GM12878 (cell line): Measurements from ENCODE around the gene USH1C. TPM values are rescaled to one million over a fixed set of nuclear protein-coding genes. Genes with fewer than 3 reads are reported as not detected.

Experiments used
- ATAC-seq: fragments of 200-7000 bp; cut with Tn5 transposase; 3 replicates; pipeline ENCODE4 v1.9.1; 2020; ENCODE audit warnings: mild to moderate bottlenecking, moderate library complexity
- BruUV-seq: library from RNA; stranded (reverse); fragments of 400-500 nt; replicated peaks from 2 replicates; lab custom pipeline; 2021; lab: Mats Ljungman, UMichigan
- CTCF ChIA-PET: fragments of 300-600 bp; sonication (Branson Sonifier 250); formaldehyde crosslinking; extraction: SDS; loops from one replicate; lab custom pipeline; 2021; ENCODE audit warnings: inconsistent platforms; lab: Yijun Ruan, JAX
- POLR2A ChIA-PET: fragments of 350-600 bp; formaldehyde crosslinking; extraction: SDS; loops from one replicate; lab custom pipeline; 2021; ENCODE audit warnings: inconsistent platforms; lab: Charles Lee
- RAD21 ChIA-PET: fragments of 300-600 bp; sonication (Branson Sonifier 250); formaldehyde crosslinking; loops from one replicate; lab custom pipeline; 2023; ENCODE audit warnings: antibody characterized with exemption; ENCODE audit not compliant: unreplicated experiment; lab: Charles Lee
- SMC1A ChIA-PET: fragments of 300-600 bp; sonication (Branson Sonifier 250); formaldehyde crosslinking; loops from one replicate; lab custom pipeline; 2023; ENCODE audit not compliant: unreplicated experiment, uncharacterized antibody; lab: Charles Lee
- DNase-seq: peaks from one replicate; pipeline ENCODE4 v3.0.0-alpha.2; 2011; ENCODE audit warnings: low read depth, low spot score
- FAIRE-seq: peaks from 3 replicates; lab custom pipeline; 2011; peaks lifted over from hg19 to GRCh38; lab: Jason Lieb, UNC
- H2AFZ ChIP-seq: 2 replicates; pipeline ENCODE4 v1.6.0; 2011; ENCODE audit warnings: low read depth, low read length, control low read depth; ENCODE audit not compliant: control insufficient read depth
- H3K27ac ChIP-seq: 2 replicates; pipeline ENCODE4 v1.5.1; 2011; ENCODE audit warnings: control low read depth; ENCODE audit not compliant: control insufficient read depth, insufficient read depth
- H3K27me3 ChIP-seq, 2 experiments: replicated peaks in 1 of 2; 2 replicates each; pipeline versions ENCODE4 v1.6.0 to v1.6.1; 2011; ENCODE audit warnings: low read length in 1 of 2; ENCODE audit not compliant: control insufficient read depth in 2 of 2, insufficient read depth in 2 of 2
- H3K36me3 ChIP-seq, 2 experiments: 2 replicates each; pipeline ENCODE4 v1.5.1; 2011; ENCODE audit warnings: low read length in 1 of 2; ENCODE audit not compliant: control insufficient read depth in 2 of 2, insufficient read depth in 2 of 2
- H3K4me1 ChIP-seq: 2 replicates; pipeline ENCODE4 v1.6.1; 2011; ENCODE audit warnings: mild to moderate bottlenecking, low read length, moderate library complexity, mixed read lengths; ENCODE audit not compliant: control insufficient read depth, insufficient read depth
- H3K4me2 ChIP-seq: 2 replicates; pipeline ENCODE4 v1.6.0; 2011; ENCODE audit warnings: control low read depth; ENCODE audit not compliant: control insufficient read depth, insufficient read depth
- H3K4me3 ChIP-seq: fragments of 200-600 bp; sonication (generic); 2 replicates; pipeline ENCODE4 v1.5.1; 2016
- H3K79me2 ChIP-seq: 2 replicates; pipeline ENCODE4 v1.6.0; 2011; ENCODE audit warnings: low read length; ENCODE audit not compliant: control insufficient read depth, insufficient read depth
- H3K9ac ChIP-seq: 2 replicates; pipeline ENCODE4 v1.8.0; 2011; ENCODE audit warnings: low read length, control low read depth, mixed read lengths; ENCODE audit not compliant: control insufficient read depth, insufficient read depth
- H3K9me3 ChIP-seq: replicated peaks from 3 replicates; pipeline ENCODE4 v1.5.1; 2011; ENCODE audit warnings: mild to moderate bottlenecking, low read length; ENCODE audit not compliant: control insufficient read depth, insufficient read depth
- H4K20me1 ChIP-seq: 2 replicates; pipeline ENCODE4 v1.6.0; 2011; ENCODE audit not compliant: control insufficient read depth, insufficient read depth
- BRCA1 ChIP-seq: IDR thresholded peaks from 2 replicates; pipeline ENCODE4 v1.6.1; 2011; ENCODE audit warnings: low read depth, low read length, improper control_type of control experiment
- CEBPB ChIP-seq, 2 experiments: fragments of 150-350 bp in 1 of 2; IDR thresholded peaks; 2 replicates each; pipeline ENCODE4 v1.6.1; 2012 to 2014; ENCODE audit warnings: low read depth in 2 of 2, low read length in 2 of 2, borderline replicate concordance in 1 of 2, inconsistent platforms in 1 of 2
- KAT2A ChIP-seq: conservative IDR thresholded peaks from 2 replicates; pipeline ENCODE4 v1.6.1; 2011; ENCODE audit warnings: low read depth, low read length; ENCODE audit not compliant: control insufficient read depth
- NR2C1 ChIP-seq: fragments of 450-650 bp; IDR thresholded peaks from 2 replicates; pipeline ENCODE4 v1.6.1; 2017; ENCODE audit warnings: antibody characterized with exemption, mild to moderate bottlenecking, moderate library complexity
- RCOR1 ChIP-seq: conservative IDR thresholded peaks from 2 replicates; pipeline ENCODE4 v1.6.1; 2012; ENCODE audit warnings: low read depth, low read length, improper control_type of control experiment
- RFX5 ChIP-seq: IDR thresholded peaks from 2 replicates; pipeline ENCODE4 v1.6.1; 2011; ENCODE audit warnings: low read depth, low read length, improper control_type of control experiment
- TAF1 ChIP-seq: IDR thresholded peaks from 2 replicates; pipeline ENCODE4 v1.6.1; 2011; ENCODE audit warnings: mild to moderate bottlenecking, low read depth, low read length, borderline replicate concordance
- WGBS: methylation state at CpG from one replicate; pipeline ENCODE4 v1.1.6; 2016; ENCODE audit warnings: low lambda C conversion rate; ENCODE audit not compliant: insufficient replicate concordance, insufficient coverage; ENCODE audit errors: missing lambda C conversion rate; 5-methylcytosine and 5-hydroxymethylcytosine counted together
- in situ Hi-C: fragments of 300-500 bp; cut with MboI; formaldehyde crosslinking; loops from 9 replicates; pipeline ENCODE4 v1.14.3; 2018; ENCODE audit warnings: mixed read lengths
- intact Hi-C: fragments of 100-400 bp; cut with micrococcal nuclease; formaldehyde crosslinking; loops from one replicate; pipeline ENCODE4 v1.14.2; 2022; ENCODE audit not compliant: unreplicated experiment
- polyA plus RNA-seq, 11 experiments: library from polyadenylated mRNA; depleted of rRNA in 4 of 11; unstranded in 6 of 11; stranded (reverse) in 5 of 11; fragments of >200 nt; fragmentation: Nextera tagmentation in 4 of 11; fragmentation: Illumina TruSeq in 1 of 11; extraction: Ambion mirVana in 4 of 11; extraction: Trizol in 1 of 11; gene quantifications; 1 replicate in 1 of 11; 2 replicates in 10 of 11; pipeline versions ENCODE4 v1.2.1 to v1.2.3, GENCODE V29; 2011 to 2016; ENCODE audit warnings: inconsistent platforms in 2 of 11, missing spikeins in 2 of 11, low read depth in 1 of 11
- total RNA-seq, 4 experiments: library from RNA; depleted of rRNA in 3 of 4; stranded (reverse); fragments of >200 nt in 3 of 4; fragmentation: Illumina TruSeq in 1 of 4; extraction: Trizol in 1 of 4; gene quantifications; 2 replicates each; pipeline versions ENCODE4 v1.2.1 to v1.2.3, GENCODE V29; 2013 to 2021
- TF ChIP-seq, protein P1 (sequence below): fragments of 450-650 bp; IDR thresholded peaks from 2 replicates; pipeline ENCODE4 v1.6.1; 2016; ENCODE audit warnings: mild to moderate bottlenecking
- TF ChIP-seq, protein P2 (sequence below): fragments of 450-650 bp; IDR thresholded peaks from 2 replicates; pipeline ENCODE4 v1.6.1; 2017; ENCODE audit warnings: mild to moderate bottlenecking
- TF ChIP-seq, protein P3 (sequence below): fragments of 450-650 bp; IDR thresholded peaks from 2 replicates; pipeline ENCODE4 v1.6.1; 2017; ENCODE audit warnings: mild to moderate bottlenecking, moderate library complexity
- TF ChIP-seq, protein P4 (sequence below): IDR thresholded peaks from 2 replicates; pipeline ENCODE4 v1.6.1; 2011; ENCODE audit warnings: mild to moderate bottlenecking, low read depth, low read length, moderate library complexity; ENCODE audit not compliant: insufficient replicate concordance

Gene USH1C
- total and polyA plus RNA-seq, 10 of the 15 experiments (the other 5 are each of a cell fraction or from before 2014, with no cell fraction given) = not detected

- ATAC-seq (no peak), FAIRE-seq (no peak), DNase-seq (no peak)
- no peaks in the 10 kb centered on the region for H3K79me2 ChIP-seq
- no peak for TF ChIP-seq BRCA1
- TF ChIP-seq RFX5 = no peak
- TF ChIP-seq, protein P1, sequence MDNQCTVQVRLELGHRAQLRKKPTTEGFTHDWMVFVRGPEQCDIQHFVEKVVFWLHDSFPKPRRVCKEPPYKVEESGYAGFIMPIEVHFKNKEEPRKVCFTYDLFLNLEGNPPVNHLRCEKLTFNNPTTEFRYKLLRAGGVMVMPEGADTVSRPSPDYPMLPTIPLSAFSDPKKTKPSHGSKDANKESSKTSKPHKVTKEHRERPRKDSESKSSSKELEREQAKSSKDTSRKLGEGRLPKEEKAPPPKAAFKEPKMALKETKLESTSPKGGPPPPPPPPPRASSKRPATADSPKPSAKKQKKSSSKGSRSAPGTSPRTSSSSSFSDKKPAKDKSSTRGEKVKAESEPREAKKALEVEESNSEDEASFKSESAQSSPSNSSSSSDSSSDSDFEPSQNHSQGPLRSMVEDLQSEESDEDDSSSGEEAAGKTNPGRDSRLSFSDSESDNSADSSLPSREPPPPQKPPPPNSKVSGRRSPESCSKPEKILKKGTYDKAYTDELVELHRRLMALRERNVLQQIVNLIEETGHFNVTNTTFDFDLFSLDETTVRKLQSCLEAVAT = no peak
- no peak for TF ChIP-seq TAF1
- TF ChIP-seq KAT2A = no peak
- TF ChIP-seq, protein P2, sequence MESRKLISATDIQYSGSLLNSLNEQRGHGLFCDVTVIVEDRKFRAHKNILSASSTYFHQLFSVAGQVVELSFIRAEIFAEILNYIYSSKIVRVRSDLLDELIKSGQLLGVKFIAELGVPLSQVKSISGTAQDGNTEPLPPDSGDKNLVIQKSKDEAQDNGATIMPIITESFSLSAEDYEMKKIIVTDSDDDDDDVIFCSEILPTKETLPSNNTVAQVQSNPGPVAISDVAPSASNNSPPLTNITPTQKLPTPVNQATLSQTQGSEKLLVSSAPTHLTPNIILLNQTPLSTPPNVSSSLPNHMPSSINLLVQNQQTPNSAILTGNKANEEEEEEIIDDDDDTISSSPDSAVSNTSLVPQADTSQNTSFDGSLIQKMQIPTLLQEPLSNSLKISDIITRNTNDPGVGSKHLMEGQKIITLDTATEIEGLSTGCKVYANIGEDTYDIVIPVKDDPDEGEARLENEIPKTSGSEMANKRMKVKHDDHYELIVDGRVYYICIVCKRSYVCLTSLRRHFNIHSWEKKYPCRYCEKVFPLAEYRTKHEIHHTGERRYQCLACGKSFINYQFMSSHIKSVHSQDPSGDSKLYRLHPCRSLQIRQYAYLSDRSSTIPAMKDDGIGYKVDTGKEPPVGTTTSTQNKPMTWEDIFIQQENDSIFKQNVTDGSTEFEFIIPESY = no peak
- TF ChIP-seq NR2C1 = no peak
- TF ChIP-seq, protein P3, sequence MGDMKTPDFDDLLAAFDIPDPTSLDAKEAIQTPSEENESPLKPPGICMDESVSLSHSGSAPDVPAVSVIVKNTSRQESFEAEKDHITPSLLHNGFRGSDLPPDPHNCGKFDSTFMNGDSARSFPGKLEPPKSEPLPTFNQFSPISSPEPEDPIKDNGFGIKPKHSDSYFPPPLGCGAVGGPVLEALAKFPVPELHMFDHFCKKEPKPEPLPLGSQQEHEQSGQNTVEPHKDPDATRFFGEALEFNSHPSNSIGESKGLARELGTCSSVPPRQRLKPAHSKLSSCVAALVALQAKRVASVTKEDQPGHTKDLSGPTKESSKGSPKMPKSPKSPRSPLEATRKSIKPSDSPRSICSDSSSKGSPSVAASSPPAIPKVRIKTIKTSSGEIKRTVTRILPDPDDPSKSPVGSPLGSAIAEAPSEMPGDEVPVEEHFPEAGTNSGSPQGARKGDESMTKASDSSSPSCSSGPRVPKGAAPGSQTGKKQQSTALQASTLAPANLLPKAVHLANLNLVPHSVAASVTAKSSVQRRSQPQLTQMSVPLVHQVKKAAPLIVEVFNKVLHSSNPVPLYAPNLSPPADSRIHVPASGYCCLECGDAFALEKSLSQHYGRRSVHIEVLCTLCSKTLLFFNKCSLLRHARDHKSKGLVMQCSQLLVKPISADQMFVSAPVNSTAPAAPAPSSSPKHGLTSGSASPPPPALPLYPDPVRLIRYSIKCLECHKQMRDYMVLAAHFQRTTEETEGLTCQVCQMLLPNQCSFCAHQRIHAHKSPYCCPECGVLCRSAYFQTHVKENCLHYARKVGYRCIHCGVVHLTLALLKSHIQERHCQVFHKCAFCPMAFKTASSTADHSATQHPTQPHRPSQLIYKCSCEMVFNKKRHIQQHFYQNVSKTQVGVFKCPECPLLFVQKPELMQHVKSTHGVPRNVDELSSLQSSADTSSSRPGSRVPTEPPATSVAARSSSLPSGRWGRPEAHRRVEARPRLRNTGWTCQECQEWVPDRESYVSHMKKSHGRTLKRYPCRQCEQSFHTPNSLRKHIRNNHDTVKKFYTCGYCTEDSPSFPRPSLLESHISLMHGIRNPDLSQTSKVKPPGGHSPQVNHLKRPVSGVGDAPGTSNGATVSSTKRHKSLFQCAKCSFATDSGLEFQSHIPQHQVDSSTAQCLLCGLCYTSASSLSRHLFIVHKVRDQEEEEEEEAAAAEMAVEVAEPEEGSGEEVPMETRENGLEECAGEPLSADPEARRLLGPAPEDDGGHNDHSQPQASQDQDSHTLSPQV = no peak
- TF ChIP-seq RCOR1 = no peak
- TF ChIP-seq, protein P4, sequence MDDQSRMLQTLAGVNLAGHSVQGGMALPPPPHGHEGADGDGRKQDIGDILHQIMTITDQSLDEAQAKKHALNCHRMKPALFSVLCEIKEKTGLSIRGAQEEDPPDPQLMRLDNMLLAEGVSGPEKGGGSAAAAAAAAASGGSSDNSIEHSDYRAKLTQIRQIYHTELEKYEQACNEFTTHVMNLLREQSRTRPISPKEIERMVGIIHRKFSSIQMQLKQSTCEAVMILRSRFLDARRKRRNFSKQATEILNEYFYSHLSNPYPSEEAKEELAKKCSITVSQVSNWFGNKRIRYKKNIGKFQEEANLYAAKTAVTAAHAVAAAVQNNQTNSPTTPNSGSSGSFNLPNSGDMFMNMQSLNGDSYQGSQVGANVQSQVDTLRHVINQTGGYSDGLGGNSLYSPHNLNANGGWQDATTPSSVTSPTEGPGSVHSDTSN = no peak
- no peak for TF ChIP-seq CEBPB (IDR thresholded peaks at IDR 0.05; ENCODE audit: borderline replicate concordance in 1 of 2, low read depth in 2 of 2, low read length in 2 of 2)
- ChIA-PET CTCF (interaction anchor here (1.2 kb wide), 1 partner anchor 18 kb away, joined by 3 read pairs; no protein-coding TSS in a partner anchor), POLR2A (no interaction called here), SMC1A (no interaction called here), RAD21 (no interaction called here)
- H2AFZ ChIP-seq = no peak overlapping the region
- H3K4me2 ChIP-seq = no peak overlapping the region
- no peaks in the 10 kb centered on the region for H3K9me3 ChIP-seq
- H3K36me3 ChIP-seq = no peaks in the 10 kb centered on the region
- H3K9ac ChIP-seq = no peak overlapping the region
- no peak overlapping the region for H3K4me3 ChIP-seq
- 32% methylated on average over 6 of the region's 6 CpGs for WGBS
- no peaks in the 10 kb centered on the region for H4K20me1 ChIP-seq
- intact Hi-C loops = no loop called here
- H3K27me3 ChIP-seq = peaks cover 0 to 2% of the 10 kb centered on the region in 2 experiments; a peak in 1 of 4 replicates
- no peak overlapping the region for H3K27ac ChIP-seq
- no peaks in the 10 kb centered on the region for H3K4me1 ChIP-seq
- BruUV-seq = no TSS peak
- in situ Hi-C loops = no loop called here
Observed at GRCh38 chr11:17581036-17581731, 37.0 kb upstream of the USH1C start.
